ENCODE measurements around the gene PIGQ. TPM values are rescaled to one million over a fixed set of nuclear protein-coding genes. Genes with fewer than 3 reads are reported as not detected.
A peak's percentile ranks its signal among the peaks of the same experiment; 100 is the strongest.

PIGQ gene
- 12.0 TPM for total RNA-seq (2013)
- polyA plus RNA-seq: 10 to 100 TPM; 11.4 to 39.8 (median 12.1) TPM
- polyA minus RNA-seq: 13.6 and 16.1 TPM in 2 replicates
- total RNA-seq: 1.8 to 9.8 (median 8.4) reads per million in 11 experiments

GRCh38 chr16:569445-570254 lies at the start of gene PIGQ:
Gene PIGQ (plus strand): TSS chr16:569968. CDS start chr16:574075, 4,107 bp downstream.
- peaks cover 28 to 41% of the 10 kb centered on the region in 2 donors for H3K4me1 ChIP-seq (ENCODE audit: control insufficient read depth in 1 of 2, insufficient read depth in 2 of 2, low read length in 2 of 2)
- peaks cover 33% of the 10 kb centered on the region for H3K4me1 Mint-ChIP-seq
- DNase-seq: peak; percentile 15 to 49 (median 26)
- H3K36me3 Mint-ChIP-seq: peaks cover 4% of the 10 kb centered on the region in 2 donors
- no peaks in the 10 kb centered on the region for H3K27me3 ChIP-seq (ENCODE audit: control insufficient read depth in 2 of 2, insufficient read depth in 2 of 2, low read length in 2 of 2)
- peaks cover 0 to 6% (median 2%) of the 10 kb centered on the region in 3 donors for H3K27me3 Mint-ChIP-seq (ENCODE audit: low read depth in 3 of 3)
- peaks cover 2 to 4% of the 10 kb centered on the region in 2 donors for H3K36me3 ChIP-seq (replicated peaks in 1 of 2; ENCODE audit: control insufficient read depth in 1 of 2, insufficient read depth in 2 of 2, low read length in 2 of 2)
- no peaks in the 10 kb centered on the region for H4K20me1 ChIP-seq (ENCODE audit: insufficient read depth, low read length)
- TF ChIP-seq CTCF (IDR thresholded peaks at IDR 0.05): no peak
- H3K27ac ChIP-seq (ENCODE audit: low read depth in 1 of 2, low read length in 2 of 2): peak within 1 kb of the TSS in 1 of 2 donors; percentile 70
- H2AFZ ChIP-seq (ENCODE audit: insufficient read depth, low read depth, low read length, poor library complexity, severe bottlenecking): peak within 1 kb of the TSS; percentile 97
- intact Hi-C loops (cut with micrococcal nuclease): no loop called here
- H3K4me3 ChIP-seq (replicated peaks in 1 of 3; ENCODE audit: low read depth in 2 of 3, low read length in 3 of 3): peak within 1 kb of the TSS; percentile 62 to 85 (median 85)
- H3K9me3 Mint-ChIP-seq: peaks cover 0 to 2% (median 0%) of the 10 kb centered on the region in 7 donors
- H3K27ac Mint-ChIP-seq: peak within 1 kb of the TSS in 6 of 7 donors; percentile 19 to 85 (median 81)
- peak within 1 kb of the TSS; percentile 92 for H3K4me2 ChIP-seq (replicated peaks; ENCODE audit: extremely low read depth, low read length, poor library complexity, severe bottlenecking)
- peak within 1 kb of the TSS; percentile 84 to 93 for H3K4me3 Mint-ChIP-seq
- 2% methylated on average over 86 of the region's 87 CpGs for WGBS (ENCODE audit: insufficient coverage)
- no peaks in the 10 kb centered on the region for H3K9me3 ChIP-seq (replicated peaks in 1 of 2; ENCODE audit: control insufficient read depth in 1 of 2, insufficient read depth in 1 of 2, low read length in 2 of 2)
- H3K79me2 ChIP-seq (ENCODE audit: insufficient read depth, low read length): peaks cover 11% of the 10 kb centered on the region
- peak within 1 kb of the TSS; percentile 73 for H3K9ac ChIP-seq (ENCODE audit: insufficient read depth, low read length, poor library complexity, severe bottlenecking)

- Mint-ChIP-seq H3K4me1 (peaks cover 8% of the 10 kb centered on the region), H3K9me3 (no peaks in the 10 kb centered on the region), H3K4me3 (no peak overlapping the region), H3K27me3 (ENCODE audit: low read depth in 3 of 3) (peaks cover 0 to 2% (median 0%) of the 10 kb centered on the region in 3 donors), H3K36me3 (peaks cover 0 to 4% of the 10 kb centered on the region in 2 donors), H3K27ac (no peak overlapping the region)
- 97% methylated on average over 7 of the region's 13 CpGs for WGBS (ENCODE audit: insufficient coverage)
- H3K27ac ChIP-seq (ENCODE audit: low read depth in 1 of 2, low read length in 2 of 2): no peak overlapping the region
- H3K79me2 ChIP-seq (ENCODE audit: insufficient read depth, low read length): no peaks in the 10 kb centered on the region
- no peak overlapping the region for H3K4me2 ChIP-seq (replicated peaks; ENCODE audit: extremely low read depth, low read length, poor library complexity, severe bottlenecking)
- intact Hi-C loops (cut with micrococcal nuclease): no loop called here
- H3K4me1 ChIP-seq (ENCODE audit: control insufficient read depth in 1 of 2, insufficient read depth in 2 of 2, low read length in 2 of 2): peaks cover 2 to 10% of the 10 kb centered on the region in 2 donors
- no peak overlapping the region for H3K4me3 ChIP-seq (replicated peaks in 1 of 3; ENCODE audit: low read depth in 2 of 3, low read length in 3 of 3)
- no peaks in the 10 kb centered on the region for H3K9me3 ChIP-seq (replicated peaks in 1 of 2; ENCODE audit: control insufficient read depth in 1 of 2, insufficient read depth in 1 of 2, low read length in 2 of 2)
- no peaks in the 10 kb centered on the region for H3K27me3 ChIP-seq (ENCODE audit: control insufficient read depth in 2 of 2, insufficient read depth in 2 of 2, low read length in 2 of 2)
- no peak for DNase-seq
- no peak overlapping the region for H2AFZ ChIP-seq (ENCODE audit: insufficient read depth, low read depth, low read length, poor library complexity, severe bottlenecking)
- no peak for TF ChIP-seq CTCF (IDR thresholded peaks at IDR 0.05)
- H4K20me1 ChIP-seq (ENCODE audit: insufficient read depth, low read length): no peaks in the 10 kb centered on the region
- no peak overlapping the region for H3K9ac ChIP-seq (ENCODE audit: insufficient read depth, low read length, poor library complexity, severe bottlenecking)
- peaks cover 0 to 5% of the 10 kb centered on the region in 2 donors for H3K36me3 ChIP-seq (replicated peaks in 1 of 2; ENCODE audit: control insufficient read depth in 1 of 2, insufficient read depth in 2 of 2, low read length in 2 of 2)
Observed at GRCh38 chr16:520847-521246, 48.9 kb upstream of the PIGQ start.

Measured in CD14-positive monocyte (primary cell).